ENCODE results near the gene POC1A.
"Not testable (repeated sequence)": the region's sequence is repeated elsewhere in the genome, so short reads cannot be mapped to it uniquely, and the experiment has no call there.

POC1A gene

GRCh38 chr3:52040600-52040999, 113.6 kb downstream of the POC1A start:
- FAIRE-seq, result no peak

- FAIRE-seq, result no peak
Observed at GRCh38 chr3:52039846-52040245, 114.4 kb downstream of the POC1A start.

- FAIRE-seq, result no peak
Observed at GRCh38 chr3:52039426-52039825, 114.8 kb downstream of the POC1A start.

- FAIRE-seq, result no peak
Observed at GRCh38 chr3:52038227-52038626, 116.0 kb downstream of the POC1A start.

- FAIRE-seq, result no peak
Observed at GRCh38 chr3:52037291-52037690, 116.9 kb downstream of the POC1A start.

- no peak for FAIRE-seq
Observed at GRCh38 chr3:52036829-52037228, 117.4 kb downstream of the POC1A start.

GRCh38 chr3:52036222-52036694, 118.0 kb downstream of the POC1A start:
- FAIRE-seq, result no peak

- FAIRE-seq, result no peak
Observed at GRCh38 chr3:52034651-52035050, 119.6 kb downstream of the POC1A start.

GRCh38 chr3:52034212-52034611, 120.0 kb downstream of the POC1A start:
- no peak for FAIRE-seq

GRCh38 chr3:52033748-52034147, 120.5 kb downstream of the POC1A start:
- not testable (repeated sequence) for FAIRE-seq

GRCh38 chr3:52032702-52033408, 121.4 kb downstream of the POC1A start:
- FAIRE-seq, result no peak

- no peak for FAIRE-seq
Observed at GRCh38 chr3:52031896-52032295, 122.3 kb downstream of the POC1A start.

GRCh38 chr3:52030714-52031310, 123.4 kb downstream of the POC1A start:
- FAIRE-seq, result no peak

- no peak for FAIRE-seq
Observed at GRCh38 chr3:52029535-52029934, 124.7 kb downstream of the POC1A start.

- no peak for FAIRE-seq
Observed at GRCh38 chr3:52029053-52029452, 125.2 kb downstream of the POC1A start.

- no peak for FAIRE-seq
Observed at GRCh38 chr3:52028572-52028971, 125.7 kb downstream of the POC1A start.

GRCh38 chr3:52026041-52026440, 128.2 kb downstream of the POC1A start:
- no peak for FAIRE-seq

- FAIRE-seq, result no peak
Observed at GRCh38 chr3:52025453-52025852, 128.8 kb downstream of the POC1A start.
